ENCODE measurements around the gene EEA1. TPM values are rescaled to one million over a fixed set of nuclear protein-coding genes. Genes with fewer than 3 reads are reported as not detected.
A peak's percentile ranks its signal among the peaks of the same experiment; 100 is the strongest.

EEA1 gene
- total RNA-seq, 2 experiments from 2014 or later, result 15.6 to 17.6 TPM

GRCh38 chr12:92929983-92930382, 888 bp upstream of the EEA1 start:
- intact Hi-C loops (cut with micrococcal nuclease), result loop anchor here (1.0 to 10.0 kb wide), 14 partner anchors 58 to 1527 kb away; partner anchors contain the start of genes BTG1, CEP83, CRADD and NUDT4
- Mint-ChIP-seq H3K27ac (no peak overlapping the region), H3K27me3 (ENCODE audit: low read depth) (no peaks in the 10 kb centered on the region), H3K9me3 (no peaks in the 10 kb centered on the region), H3K4me3 (peak overlapping the region; percentile 90), H3K4me1 (ENCODE audit: low read depth) (peaks cover 26% of the 10 kb centered on the region), H3K36me3 (ENCODE audit: low read depth) (peaks cover 3% of the 10 kb centered on the region)
- DNase-seq, result no peak
- CTCF ChIA-PET, result interaction anchor here (0.7 to 1.3 kb wide), 2 partner anchors 22 to 23 kb away, joined by 3 to 4 read pairs; no protein-coding TSS in a partner anchor

- DNase-seq, result peak; percentile 67
- CTCF ChIA-PET, result interaction anchor here (1.1 to 2.6 kb wide), 5 partner anchors 20 to 144 kb away, joined by 3 to 13 read pairs (median 4); no protein-coding TSS in a partner anchor
Measured at GRCh38 chr12:92928421-92928961, 604 bp downstream of the EEA1 start.

GRCh38 chr12:92927436-92928281, 1.4 kb downstream of the EEA1 start:
- Mint-ChIP-seq H3K9me3 (no peaks in the 10 kb centered on the region), H3K27me3 (ENCODE audit: low read depth) (no peaks in the 10 kb centered on the region), H3K4me1 (ENCODE audit: low read depth) (peaks cover 33% of the 10 kb centered on the region), H3K4me3 (peak overlapping the region; percentile 90), H3K36me3 (ENCODE audit: low read depth) (peaks cover 7% of the 10 kb centered on the region), H3K27ac (peak overlapping the region; percentile 93)
- CTCF ChIA-PET, result interaction anchor here (1.5 to 2.6 kb wide), 4 partner anchors 17 to 143 kb away, joined by 4 to 13 read pairs (median 5); no protein-coding TSS in a partner anchor
- no peak for DNase-seq
- intact Hi-C loops (cut with micrococcal nuclease), result loop anchor here (1.0 to 10.0 kb wide), 16 partner anchors 19 to 1530 kb away; partner anchors contain the start of genes BTG1, CEP83 and SOCS2

More at GRCh38 chr12:92928421-92928961, 604 bp downstream of the EEA1 start:
- Mint-ChIP-seq H3K9me3 (no peaks in the 10 kb centered on the region), H3K4me3 (peak overlapping the region; percentile 90), H3K27ac (peak overlapping the region; percentile 93), H3K4me1 (ENCODE audit: low read depth) (peaks cover 30% of the 10 kb centered on the region), H3K36me3 (ENCODE audit: low read depth) (peaks cover 4% of the 10 kb centered on the region), H3K27me3 (ENCODE audit: low read depth) (no peaks in the 10 kb centered on the region)
- intact Hi-C loops (cut with micrococcal nuclease), result loop anchor here (5.0 to 10.0 kb wide), 10 partner anchors 314 to 1529 kb away; partner anchors contain the start of genes BTG1, CEP83 and SOCS2

GRCh38 chr12:92927055-92927435, 2.0 kb downstream of the EEA1 start:
- no peaks in the 10 kb centered on the region for H3K9me3 Mint-ChIP-seq
- H3K4me3 Mint-ChIP-seq, result peak overlapping the region; percentile 90
- CTCF ChIA-PET, result interaction anchor here (0.9 to 2.6 kb wide), 6 partner anchors 14 to 143 kb away, joined by 4 to 13 read pairs (median 4); no protein-coding TSS in a partner anchor
- peak; percentile 79 for DNase-seq
- peaks cover 11% of the 10 kb centered on the region for H3K36me3 Mint-ChIP-seq (ENCODE audit: low read depth)
- no peaks in the 10 kb centered on the region for H3K27me3 Mint-ChIP-seq (ENCODE audit: low read depth)
- peak overlapping the region; percentile 93 for H3K27ac Mint-ChIP-seq
- intact Hi-C loops (cut with micrococcal nuclease), result loop anchor here (1.0 to 10.0 kb wide), 16 partner anchors 19 to 1530 kb away; partner anchors contain the start of genes BTG1, CEP83 and SOCS2
- H3K4me1 Mint-ChIP-seq (ENCODE audit: low read depth), result peaks cover 37% of the 10 kb centered on the region

GRCh38 chr12:92926549-92926948, 2.5 kb downstream of the EEA1 start:
- no peaks in the 10 kb centered on the region for H3K27me3 Mint-ChIP-seq (ENCODE audit: low read depth)
- H3K36me3 Mint-ChIP-seq (ENCODE audit: low read depth), result peaks cover 13% of the 10 kb centered on the region
- no peak for DNase-seq
- intact Hi-C loops (cut with micrococcal nuclease), result loop anchor here (5.0 to 10.0 kb wide), 10 partner anchors 316 to 1531 kb away; partner anchors contain the start of genes BTG1, CEP83 and SOCS2
- H3K4me3 Mint-ChIP-seq, result peak overlapping the region; percentile 9
- no peak overlapping the region for H3K27ac Mint-ChIP-seq
- peaks cover 40% of the 10 kb centered on the region for H3K4me1 Mint-ChIP-seq (ENCODE audit: low read depth)
- CTCF ChIA-PET, result interaction anchor here (0.7 to 2.6 kb wide), 7 partner anchors 14 to 277 kb away, joined by 3 to 13 read pairs (median 4); no protein-coding TSS in a partner anchor
- no peaks in the 10 kb centered on the region for H3K9me3 Mint-ChIP-seq

- H3K27me3 Mint-ChIP-seq (ENCODE audit: low read depth), result no peaks in the 10 kb centered on the region
- H3K4me1 Mint-ChIP-seq (ENCODE audit: low read depth), result peaks cover 23% of the 10 kb centered on the region
- no peak overlapping the region for H3K4me3 Mint-ChIP-seq
- peaks cover 1% of the 10 kb centered on the region for H3K9me3 Mint-ChIP-seq
- H3K36me3 Mint-ChIP-seq (ENCODE audit: low read depth), result peaks cover 13% of the 10 kb centered on the region
- no peak overlapping the region for H3K27ac Mint-ChIP-seq
- intact Hi-C loops (cut with micrococcal nuclease), result loop anchor here (10.0 kb wide), 1 partner anchor 1283 kb away; no protein-coding TSS in a partner anchor
- DNase-seq, result peak; percentile 52
- CTCF ChIA-PET, result no interaction called here
Measured at GRCh38 chr12:92921877-92922276, 7.2 kb downstream of the EEA1 start.

DNA sequence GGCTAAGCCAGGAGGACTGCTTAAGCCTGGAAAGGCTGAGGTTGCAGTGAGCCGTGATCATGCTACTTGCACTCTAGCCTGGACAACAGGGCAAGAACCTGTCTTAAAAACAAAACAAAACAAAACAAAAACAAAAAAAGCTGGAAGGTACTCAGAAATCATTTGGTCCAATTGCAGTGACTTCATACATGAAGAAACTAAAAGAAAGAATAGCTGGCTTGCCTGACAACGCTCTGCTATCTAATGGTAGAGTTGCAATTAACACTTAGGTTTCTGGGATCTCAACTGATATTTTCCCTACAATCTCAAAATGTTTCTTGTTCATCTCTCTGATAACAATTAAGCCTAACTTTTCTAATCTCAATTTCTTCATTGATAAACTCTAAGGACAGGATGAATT, 13.7 kb downstream of the EEA1 start:
- no peak for DNase-seq
- intact Hi-C loops (cut with micrococcal nuclease), result no loop called here
- Mint-ChIP-seq H3K4me3 (no peak overlapping the region), H3K27ac (no peak overlapping the region), H3K4me1 (ENCODE audit: low read depth) (peaks cover 42% of the 10 kb centered on the region), H3K36me3 (ENCODE audit: low read depth) (peaks cover 12% of the 10 kb centered on the region), H3K9me3 (peaks cover 4% of the 10 kb centered on the region), H3K27me3 (ENCODE audit: low read depth) (no peaks in the 10 kb centered on the region)
- CTCF ChIA-PET, result no interaction called here

- H3K27ac Mint-ChIP-seq, result no peak overlapping the region
- CTCF ChIA-PET, result interaction anchor here (0.7 kb wide), 1 partner anchor 11 kb away, joined by 4 read pairs; no protein-coding TSS in a partner anchor
- H3K4me1 Mint-ChIP-seq (ENCODE audit: low read depth), result peaks cover 42% of the 10 kb centered on the region
- intact Hi-C loops (cut with micrococcal nuclease), result loop anchor here (5.0 kb wide), 2 partner anchors 528 to 873 kb away; partner anchors contain the start of gene UBE2N
- no peaks in the 10 kb centered on the region for H3K27me3 Mint-ChIP-seq (ENCODE audit: low read depth)
- H3K4me3 Mint-ChIP-seq, result no peak overlapping the region
- H3K36me3 Mint-ChIP-seq (ENCODE audit: low read depth), result peaks cover 18% of the 10 kb centered on the region
- peaks cover 4% of the 10 kb centered on the region for H3K9me3 Mint-ChIP-seq
- no peak for DNase-seq
Measured at GRCh38 chr12:92914170-92914569, 14.9 kb downstream of the EEA1 start.

DNA sequence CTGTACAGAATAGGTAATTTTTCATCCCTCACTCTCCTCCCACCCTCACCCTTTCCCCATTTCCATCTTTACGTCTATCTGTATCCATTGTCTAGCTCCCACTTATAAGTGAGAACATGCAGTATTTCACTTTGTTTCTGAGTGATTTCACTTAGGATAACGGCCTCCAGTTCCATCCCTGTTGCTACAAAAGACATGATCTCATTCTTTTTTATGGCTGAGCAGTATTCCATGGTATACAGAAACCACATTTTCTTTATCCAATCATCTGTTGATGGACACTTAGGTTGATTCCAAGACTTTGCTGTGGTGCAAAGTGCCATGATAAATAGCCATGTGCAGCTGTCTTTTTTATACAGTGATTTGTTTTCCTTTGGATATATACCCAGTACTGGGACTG, 16.4 kb downstream of the EEA1 start:
- CTCF ChIA-PET, result interaction anchor here (1.3 kb wide), 1 partner anchor 14 kb away, joined by 4 read pairs; no protein-coding TSS in a partner anchor
- no peaks in the 10 kb centered on the region for H3K27me3 Mint-ChIP-seq (ENCODE audit: low read depth)
- H3K4me1 Mint-ChIP-seq (ENCODE audit: low read depth), result peaks cover 50% of the 10 kb centered on the region
- H3K36me3 Mint-ChIP-seq (ENCODE audit: low read depth), result peaks cover 18% of the 10 kb centered on the region
- H3K4me3 Mint-ChIP-seq, result no peak overlapping the region
- DNase-seq, result no peak
- peaks cover 4% of the 10 kb centered on the region for H3K9me3 Mint-ChIP-seq
- no peak overlapping the region for H3K27ac Mint-ChIP-seq
- intact Hi-C loops (cut with micrococcal nuclease), result loop anchor here (1.0 to 5.0 kb wide), 4 partner anchors 197 to 875 kb away; partner anchors contain the start of gene UBE2N

GRCh38 chr12:92912052-92912451, 17.0 kb downstream of the EEA1 start:
- Mint-ChIP-seq H3K27me3 (ENCODE audit: low read depth) (no peaks in the 10 kb centered on the region), H3K36me3 (ENCODE audit: low read depth) (peaks cover 18% of the 10 kb centered on the region), H3K4me1 (ENCODE audit: low read depth) (peaks cover 56% of the 10 kb centered on the region), H3K27ac (peak overlapping the region; percentile 74), H3K9me3 (peaks cover 3% of the 10 kb centered on the region), H3K4me3 (no peak overlapping the region)
- CTCF ChIA-PET, result interaction anchor here (1.3 kb wide), 1 partner anchor 14 kb away, joined by 4 read pairs; no protein-coding TSS in a partner anchor
- intact Hi-C loops (cut with micrococcal nuclease), result loop anchor here (1.0 to 5.0 kb wide), 4 partner anchors 197 to 875 kb away; partner anchors contain the start of gene UBE2N
- peak; percentile 60 for DNase-seq

DNA sequence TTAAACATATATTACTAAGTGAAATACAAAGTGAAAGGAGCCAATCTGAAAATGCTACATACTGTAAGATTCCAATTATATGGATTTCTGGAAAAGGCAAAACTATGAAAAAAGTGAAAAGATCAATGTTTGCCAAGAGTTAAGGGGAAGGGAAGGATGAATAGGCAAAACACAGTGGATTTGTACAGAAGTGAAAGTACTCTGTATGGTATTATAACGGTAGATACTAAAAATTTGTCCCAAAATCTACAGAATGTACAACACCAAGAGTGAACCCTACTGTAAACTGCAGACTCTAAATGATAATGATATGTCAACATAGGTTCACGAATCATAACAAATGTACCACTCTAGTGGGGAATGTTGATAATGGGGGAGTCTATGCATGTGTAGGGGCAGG, 17.8 kb downstream of the EEA1 start:
- peak overlapping the region; percentile 74 for H3K27ac Mint-ChIP-seq
- intact Hi-C loops (cut with micrococcal nuclease), result loop anchor here (5.0 kb wide), 2 partner anchors 531 to 876 kb away; partner anchors contain the start of gene UBE2N
- CTCF ChIA-PET, result interaction anchor here (0.8 kb wide), 1 partner anchor 15 kb away, joined by 4 read pairs; no protein-coding TSS in a partner anchor
- H3K36me3 Mint-ChIP-seq (ENCODE audit: low read depth), result peaks cover 18% of the 10 kb centered on the region
- peak overlapping the region; percentile 15 for H3K4me3 Mint-ChIP-seq
- H3K27me3 Mint-ChIP-seq (ENCODE audit: low read depth), result no peaks in the 10 kb centered on the region
- no peak for DNase-seq
- peaks cover 59% of the 10 kb centered on the region for H3K4me1 Mint-ChIP-seq (ENCODE audit: low read depth)
- peaks cover 3% of the 10 kb centered on the region for H3K9me3 Mint-ChIP-seq

Data from activated naive CD4-positive, alpha-beta T cell treated with anti-CD3 and anti-CD28 coated beads for 36 hours (primary cell).